ENCODE results near the gene PAX5. TPM values are rescaled to one million over a fixed set of nuclear protein-coding genes. Genes with fewer than 3 reads are reported as not detected.

Gene PAX5
- total and polyA plus RNA-seq, 2 experiments from 2014 or later: not detected

GRCh38 chr9:36865731-36866635 is 168.1 kb downstream of the PAX5 start:
- H3K79me2 ChIP-seq (ENCODE audit: insufficient read depth): no peaks in the 10 kb centered on the region
- H3K9me3 ChIP-seq (ENCODE audit: low read depth): no peaks in the 10 kb centered on the region
- no peak overlapping the region for H3K4me3 ChIP-seq
- H2AFZ ChIP-seq: no peak overlapping the region
- H4K20me1 ChIP-seq (ENCODE audit: insufficient read depth): no peaks in the 10 kb centered on the region
- H3K9ac ChIP-seq: no peak overlapping the region
- in situ Hi-C loops (cut with MboI): loop anchor here (10.0 kb wide), 1 partner anchor 399 kb away; no protein-coding TSS in a partner anchor
- no peak for DNase-seq
- H3K4me1 ChIP-seq (ENCODE audit: insufficient read depth): no peaks in the 10 kb centered on the region
- 65% methylated on average over 20 of the region's 20 CpGs for WGBS, 2 experiments (ENCODE audit: low coverage in 1 of 2, low lambda C conversion rate in 2 of 2, missing lambda C conversion rate in 2 of 2)
- peaks cover 38% of the 10 kb centered on the region for H3K27me3 ChIP-seq (replicated peaks; ENCODE audit: insufficient read depth)
- H3K9me2 ChIP-seq (ENCODE audit: insufficient read depth): no peaks in the 10 kb centered on the region
- H3K27ac ChIP-seq: no peak overlapping the region
- H3K4me2 ChIP-seq (ENCODE audit: unreplicated experiment): no peak overlapping the region
- H3K36me3 ChIP-seq (ENCODE audit: low read depth): no peaks in the 10 kb centered on the region
- H3F3A ChIP-seq (ENCODE audit: insufficient read depth): no peaks in the 10 kb centered on the region
- TF ChIP-seq EZH2 (IDR thresholded peaks at IDR 0.05; ENCODE audit: insufficient read depth, poor library complexity, severe bottlenecking): no peak
- TF ChIP-seq EZH2phosphoT487 (IDR thresholded peaks at IDR 0.05; ENCODE audit: insufficient read depth, low read depth): no peak

GRCh38 chr9:36864491-36865410 is 169.3 kb downstream of the PAX5 start:
- H3K79me2 ChIP-seq (ENCODE audit: insufficient read depth): no peaks in the 10 kb centered on the region
- H3K9me2 ChIP-seq (ENCODE audit: insufficient read depth): no peaks in the 10 kb centered on the region
- no peak overlapping the region for H3K9ac ChIP-seq
- H3K9me3 ChIP-seq (ENCODE audit: low read depth): no peaks in the 10 kb centered on the region
- no peak overlapping the region for H2AFZ ChIP-seq
- no peaks in the 10 kb centered on the region for H4K20me1 ChIP-seq (ENCODE audit: insufficient read depth)
- no peak overlapping the region for H3K27ac ChIP-seq
- TF ChIP-seq EZH2phosphoT487 (IDR thresholded peaks at IDR 0.05; ENCODE audit: insufficient read depth, low read depth): no peak
- TF ChIP-seq EZH2 (IDR thresholded peaks at IDR 0.05; ENCODE audit: insufficient read depth, poor library complexity, severe bottlenecking): no peak
- DNase-seq: no peak
- no peaks in the 10 kb centered on the region for H3F3A ChIP-seq (ENCODE audit: insufficient read depth)
- 52 to 60% methylated on average over 21 to 31 of the region's 31 CpGs for WGBS, 2 experiments (ENCODE audit: low coverage in 1 of 2, low lambda C conversion rate in 2 of 2, missing lambda C conversion rate in 2 of 2)
- peaks cover 48% of the 10 kb centered on the region for H3K27me3 ChIP-seq (replicated peaks; ENCODE audit: insufficient read depth)
- H3K4me3 ChIP-seq: no peak overlapping the region
- no peak overlapping the region for H3K4me2 ChIP-seq (ENCODE audit: unreplicated experiment)
- in situ Hi-C loops (cut with MboI): loop anchor here (10.0 kb wide), 1 partner anchor 400 kb away; no protein-coding TSS in a partner anchor
- H3K4me1 ChIP-seq (ENCODE audit: insufficient read depth): no peaks in the 10 kb centered on the region
- no peaks in the 10 kb centered on the region for H3K36me3 ChIP-seq (ENCODE audit: low read depth)

GRCh38 chr9:36862206-36863145 is 171.6 kb downstream of the PAX5 start:
- Histone ChIP-seq H3K9me2 (ENCODE audit: insufficient read depth) (no peaks in the 10 kb centered on the region), H3F3A (ENCODE audit: insufficient read depth) (no peaks in the 10 kb centered on the region), H4K20me1 (ENCODE audit: insufficient read depth) (no peaks in the 10 kb centered on the region), H3K4me1 (ENCODE audit: insufficient read depth) (no peaks in the 10 kb centered on the region), H3K9me3 (ENCODE audit: low read depth) (no peaks in the 10 kb centered on the region), H3K27me3 (replicated peaks; ENCODE audit: insufficient read depth) (peaks cover 56% of the 10 kb centered on the region), H3K27ac (no peak overlapping the region), H3K36me3 (ENCODE audit: low read depth) (no peaks in the 10 kb centered on the region), H2AFZ (no peak overlapping the region), H3K9ac (no peak overlapping the region), H3K4me2 (ENCODE audit: unreplicated experiment) (no peak overlapping the region), H3K4me3 (no peak overlapping the region), H3K79me2 (ENCODE audit: insufficient read depth) (no peaks in the 10 kb centered on the region)
- in situ Hi-C loops (cut with MboI): loop anchor here (10.0 kb wide), 1 partner anchor 402 kb away; no protein-coding TSS in a partner anchor
- DNase-seq: peak; percentile 66
- no peak for TF ChIP-seq EZH2phosphoT487 (IDR thresholded peaks at IDR 0.05; ENCODE audit: insufficient read depth, low read depth)
- no peak for TF ChIP-seq EZH2 (IDR thresholded peaks at IDR 0.05; ENCODE audit: insufficient read depth, poor library complexity, severe bottlenecking)
- WGBS, 2 experiments (ENCODE audit: low coverage in 1 of 2, low lambda C conversion rate in 2 of 2, missing lambda C conversion rate in 2 of 2): 25 to 27% methylated on average over 21 of the region's 21 CpGs
